Vagina (tissue), 2 donors: Measurements from ENCODE around the gene NCOA7.

Experiments used
- POLR2A ChIP-seq, 2 donors: fragments of 450-650 bp; IDR thresholded peaks; one replicate each; pipeline ENCODE4 v1.6.1; 2017; ENCODE audit warnings: antibody characterized with exemption in 2 of 2, mild to moderate bottlenecking in 2 of 2, moderate library complexity in 2 of 2
- POLR2AphosphoS5 ChIP-seq, 2 donors: sonication (generic); formaldehyde crosslinking; IDR thresholded peaks; one replicate each; pipeline ENCODE4 v1.9.0; 2017; ENCODE audit warnings: antibody characterized with exemption in 2 of 2, mild to moderate bottlenecking in 2 of 2, low read depth in 1 of 2; ENCODE audit not compliant: insufficient read depth in 1 of 2
- TF ChIP-seq, protein P1 (sequence below), 3 experiments: fragments of 450-650 bp in 2 of 3; fragments of 200-600 bp in 1 of 3; sonication (generic) in 1 of 3; IDR thresholded peaks; one replicate each; pipeline ENCODE4 v1.5.1; 2017 to 2019; ENCODE audit warnings: antibody characterized with exemption in 3 of 3, mild to moderate bottlenecking in 2 of 3, moderate library complexity in 2 of 3

DNA sequence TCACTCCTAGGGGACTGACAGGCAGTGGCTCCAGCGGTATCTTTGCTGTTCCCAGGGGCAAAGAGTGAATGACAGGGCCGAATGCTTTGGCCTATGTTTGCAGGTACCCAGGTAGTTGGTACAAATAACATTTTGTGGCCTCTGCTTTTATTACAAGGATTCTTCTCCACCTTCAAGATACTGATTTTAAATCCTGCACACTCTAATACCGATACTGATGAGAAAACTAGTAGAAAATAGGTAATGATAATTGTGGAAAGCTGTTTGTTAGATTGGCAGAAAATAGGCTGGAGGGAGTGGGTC, 166.6 kb downstream of the NCOA7 start:
- TF ChIP-seq, protein P1, sequence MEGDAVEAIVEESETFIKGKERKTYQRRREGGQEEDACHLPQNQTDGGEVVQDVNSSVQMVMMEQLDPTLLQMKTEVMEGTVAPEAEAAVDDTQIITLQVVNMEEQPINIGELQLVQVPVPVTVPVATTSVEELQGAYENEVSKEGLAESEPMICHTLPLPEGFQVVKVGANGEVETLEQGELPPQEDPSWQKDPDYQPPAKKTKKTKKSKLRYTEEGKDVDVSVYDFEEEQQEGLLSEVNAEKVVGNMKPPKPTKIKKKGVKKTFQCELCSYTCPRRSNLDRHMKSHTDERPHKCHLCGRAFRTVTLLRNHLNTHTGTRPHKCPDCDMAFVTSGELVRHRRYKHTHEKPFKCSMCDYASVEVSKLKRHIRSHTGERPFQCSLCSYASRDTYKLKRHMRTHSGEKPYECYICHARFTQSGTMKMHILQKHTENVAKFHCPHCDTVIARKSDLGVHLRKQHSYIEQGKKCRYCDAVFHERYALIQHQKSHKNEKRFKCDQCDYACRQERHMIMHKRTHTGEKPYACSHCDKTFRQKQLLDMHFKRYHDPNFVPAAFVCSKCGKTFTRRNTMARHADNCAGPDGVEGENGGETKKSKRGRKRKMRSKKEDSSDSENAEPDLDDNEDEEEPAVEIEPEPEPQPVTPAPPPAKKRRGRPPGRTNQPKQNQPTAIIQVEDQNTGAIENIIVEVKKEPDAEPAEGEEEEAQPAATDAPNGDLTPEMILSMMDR (IDR thresholded peaks at IDR 0.05) = no peak
- TF ChIP-seq POLR2A (IDR thresholded peaks at IDR 0.05) (no peak), POLR2AphosphoS5 (IDR thresholded peaks at IDR 0.05; ENCODE audit: insufficient read depth in 1 of 2, low read depth in 1 of 2) (no peak)
